ENCODE measurements around the gene CDH7.

GRCh38 chr18:65704046-65704445, 46.8 kb upstream of the CDH7 start:
- TF ChIP-seq, protein P1, sequence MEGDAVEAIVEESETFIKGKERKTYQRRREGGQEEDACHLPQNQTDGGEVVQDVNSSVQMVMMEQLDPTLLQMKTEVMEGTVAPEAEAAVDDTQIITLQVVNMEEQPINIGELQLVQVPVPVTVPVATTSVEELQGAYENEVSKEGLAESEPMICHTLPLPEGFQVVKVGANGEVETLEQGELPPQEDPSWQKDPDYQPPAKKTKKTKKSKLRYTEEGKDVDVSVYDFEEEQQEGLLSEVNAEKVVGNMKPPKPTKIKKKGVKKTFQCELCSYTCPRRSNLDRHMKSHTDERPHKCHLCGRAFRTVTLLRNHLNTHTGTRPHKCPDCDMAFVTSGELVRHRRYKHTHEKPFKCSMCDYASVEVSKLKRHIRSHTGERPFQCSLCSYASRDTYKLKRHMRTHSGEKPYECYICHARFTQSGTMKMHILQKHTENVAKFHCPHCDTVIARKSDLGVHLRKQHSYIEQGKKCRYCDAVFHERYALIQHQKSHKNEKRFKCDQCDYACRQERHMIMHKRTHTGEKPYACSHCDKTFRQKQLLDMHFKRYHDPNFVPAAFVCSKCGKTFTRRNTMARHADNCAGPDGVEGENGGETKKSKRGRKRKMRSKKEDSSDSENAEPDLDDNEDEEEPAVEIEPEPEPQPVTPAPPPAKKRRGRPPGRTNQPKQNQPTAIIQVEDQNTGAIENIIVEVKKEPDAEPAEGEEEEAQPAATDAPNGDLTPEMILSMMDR (conservative IDR thresholded peaks at IDR 0.05 in 1 of 2, IDR thresholded peaks at IDR 0.05 in 1 of 2; ENCODE audit: extremely low read depth in 1 of 2, insufficient read depth in 1 of 2, low read depth in 1 of 2, low read length in 2 of 2), result no peak
- no peak for TF ChIP-seq EZH2 (IDR thresholded peaks at IDR 0.05; ENCODE audit: borderline replicate concordance, low read length)
